ENCODE data around the gene BLOC1S4. TPM values are rescaled to one million over a fixed set of nuclear protein-coding genes. Genes with fewer than 3 reads are reported as not detected.
A peak's percentile ranks its signal among the peaks of the same experiment; 100 is the strongest.

The BLOC1S4 gene
- total RNA-seq, 1 experiment from 2014 or later = 10.6 TPM

- CTCF ChIA-PET = interaction anchor here (0.5 to 5.0 kb wide), 7 partner anchors 13 to 1376 kb away, joined by 3 to 23 read pairs (median 3); no protein-coding TSS in a partner anchor
- TF ChIP-seq CTCF (IDR thresholded peaks at IDR 0.05; ENCODE audit: unreplicated experiment) = no peak
- BruUV-seq (replicated peaks) = no TSS peak
- intact Hi-C loops (cut with micrococcal nuclease) = no loop called here
- POLR2A ChIA-PET = interaction anchor here (0.6 to 1.8 kb wide), 12 partner anchors 13 to 1687 kb away, joined by 3 to 7 read pairs (median 5); partner anchors contain the start of genes KIAA0232 and MRFAP1L1
- Mint-ChIP-seq H3K9me3 (ENCODE audit: unreplicated experiment) (no peaks in the 10 kb centered on the region), H3K27me3 (ENCODE audit: insufficient read depth, unreplicated experiment) (no peaks in the 10 kb centered on the region), H3K4me1 (ENCODE audit: insufficient read depth, unreplicated experiment) (peaks cover 4% of the 10 kb centered on the region), H3K4me3 (ENCODE audit: unreplicated experiment) (no peak overlapping the region), H3K36me3 (ENCODE audit: insufficient read depth, unreplicated experiment) (no peaks in the 10 kb centered on the region), H3K27ac (ENCODE audit: low read depth, unreplicated experiment) (peak overlapping the region; percentile 97)
- DNase-seq (ENCODE audit: unreplicated experiment) = peak; percentile 87
These were observed 16.7 kb downstream of the BLOC1S4 start for GRCh38 chr4:6732441-6733357.

- ChIA-PET POLR2A (interaction anchor here (0.6 to 1.8 kb wide), 6 partner anchors 14 to 1687 kb away, joined by 4 to 7 read pairs (median 6); partner anchors contain the start of gene MRFAP1L1), CTCF (interaction anchor here (1.1 to 5.0 kb wide), 2 partner anchors 14 to 140 kb away, joined by 4 to 23 read pairs; no protein-coding TSS in a partner anchor)
- Mint-ChIP-seq H3K36me3 (ENCODE audit: insufficient read depth, unreplicated experiment) (no peaks in the 10 kb centered on the region), H3K27ac (ENCODE audit: low read depth, unreplicated experiment) (peak overlapping the region; percentile 97), H3K4me1 (ENCODE audit: insufficient read depth, unreplicated experiment) (peaks cover 4% of the 10 kb centered on the region), H3K4me3 (ENCODE audit: unreplicated experiment) (no peak overlapping the region), H3K9me3 (ENCODE audit: unreplicated experiment) (no peaks in the 10 kb centered on the region), H3K27me3 (ENCODE audit: insufficient read depth, unreplicated experiment) (no peaks in the 10 kb centered on the region)
- BruUV-seq (replicated peaks) = no TSS peak
- TF ChIP-seq CTCF (IDR thresholded peaks at IDR 0.05; ENCODE audit: unreplicated experiment) = no peak
- no peak for DNase-seq (ENCODE audit: unreplicated experiment)
- intact Hi-C loops (cut with micrococcal nuclease) = no loop called here
These were observed 17.6 kb downstream of the BLOC1S4 start for GRCh38 chr4:6733358-6734164.

GRCh38 chr4:6734165-6734786, 18.3 kb downstream of the BLOC1S4 start:
- Mint-ChIP-seq H3K27ac (ENCODE audit: low read depth, unreplicated experiment) (peak overlapping the region; percentile 71), H3K4me3 (ENCODE audit: unreplicated experiment) (no peak overlapping the region), H3K9me3 (ENCODE audit: unreplicated experiment) (no peaks in the 10 kb centered on the region), H3K36me3 (ENCODE audit: insufficient read depth, unreplicated experiment) (no peaks in the 10 kb centered on the region), H3K4me1 (ENCODE audit: insufficient read depth, unreplicated experiment) (peaks cover 4% of the 10 kb centered on the region), H3K27me3 (ENCODE audit: insufficient read depth, unreplicated experiment) (no peaks in the 10 kb centered on the region)
- CTCF ChIA-PET = interaction anchor here (0.6 to 5.0 kb wide), 4 partner anchors 9 to 139 kb away, joined by 3 to 23 read pairs (median 3); no protein-coding TSS in a partner anchor
- POLR2A ChIA-PET = interaction anchor here (0.6 to 1.3 kb wide), 2 partner anchors 15 to 162 kb away, joined by 3 to 4 read pairs; no protein-coding TSS in a partner anchor
- no TSS peak for BruUV-seq (replicated peaks)
- no peak for TF ChIP-seq CTCF (IDR thresholded peaks at IDR 0.05; ENCODE audit: unreplicated experiment)
- no peak for DNase-seq (ENCODE audit: unreplicated experiment)
- intact Hi-C loops (cut with micrococcal nuclease) = no loop called here

Data from MCF 10A (cell line).